Posterior vena cava (tissue), 2 donors: Measurements from ENCODE around the gene SERBP1. TPM values are rescaled to one million over a fixed set of nuclear protein-coding genes. Genes with fewer than 3 reads are reported as not detected.

Experiments used
- DNase-seq: peaks from one replicate; pipeline ENCODE4 v3.0.0-alpha.2; 2020; ENCODE audit warnings: low spot score
- intact Hi-C, 2 donors: fragments of 100-400 bp; cut with DNase I; formaldehyde crosslinking; loops; one replicate each; pipeline versions ENCODE4 v1.14.1 to v1.14.2; 2022 to 2023
- total RNA-seq, 2 donors: library from RNA; stranded (reverse); fragmentation: NEBNext Ultra II Directional; extraction: Animal tissue kit (Norgen Biotek cat#: 25700); gene quantifications; one replicate each; pipeline ENCODE4 v1.2.1, GENCODE V29; 2021
- donor health status: DM: yes; HTN: yes; CAD: no.
- donor health status: DM: yes; HTN: yes; CAD: no.

Gene SERBP1
- total RNA-seq, 2 donors from 2014 or later, result 119 to 139 TPM

DNA sequence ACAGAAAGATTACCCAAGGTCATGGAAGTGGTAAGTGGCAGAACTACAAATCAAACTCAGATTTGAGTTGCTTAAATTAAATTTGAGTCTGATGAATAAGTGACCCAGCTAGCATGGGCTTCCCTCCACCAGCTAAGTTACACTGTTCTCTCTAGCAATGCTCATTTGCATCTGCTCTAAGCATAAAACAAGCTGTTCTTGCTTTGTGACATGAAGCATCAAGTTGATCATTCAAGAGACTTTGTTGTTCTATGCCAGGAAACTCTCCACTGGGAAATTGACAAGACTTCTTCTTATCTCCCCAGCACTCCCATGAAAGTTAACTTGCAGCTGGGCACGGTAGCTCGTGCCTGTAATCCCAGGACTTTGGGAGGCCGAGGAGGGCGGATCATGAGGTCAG lies 49.0 kb downstream of the SERBP1 start:
- intact Hi-C loops, result loop anchor here in 1 of 2 donors (5.0 kb wide), 1 partner anchor 854 kb away; no protein-coding TSS in a partner anchor
- DNase-seq, result no peak

GRCh38 chr1:67377253-67377652 lies 52.9 kb downstream of the SERBP1 start:
- no peak for DNase-seq
- intact Hi-C loops, result loop anchor here in 1 of 2 donors (1.0 kb wide), 1 partner anchor 27 kb away; no protein-coding TSS in a partner anchor

DNA sequence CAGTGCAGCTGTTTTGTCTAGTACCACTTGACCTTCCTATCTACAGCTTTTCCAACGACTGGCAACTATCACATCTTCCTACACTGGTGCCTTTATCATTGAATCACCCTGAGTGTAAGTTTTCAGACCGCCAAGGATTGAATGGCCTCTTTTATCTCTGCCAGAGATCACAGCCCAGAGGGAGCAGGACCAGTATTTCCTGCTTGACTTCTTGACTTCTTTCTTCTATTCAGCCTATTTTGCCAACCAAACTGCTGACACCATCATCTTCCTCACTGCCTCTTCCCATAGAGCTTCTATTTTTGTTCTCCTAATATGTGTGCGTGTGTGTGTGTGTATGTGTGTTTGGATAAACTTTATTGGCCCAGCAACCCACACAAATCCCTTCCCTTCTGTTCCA lies 53.8 kb downstream of the SERBP1 start:
- intact Hi-C loops, result no loop called here

DNA sequence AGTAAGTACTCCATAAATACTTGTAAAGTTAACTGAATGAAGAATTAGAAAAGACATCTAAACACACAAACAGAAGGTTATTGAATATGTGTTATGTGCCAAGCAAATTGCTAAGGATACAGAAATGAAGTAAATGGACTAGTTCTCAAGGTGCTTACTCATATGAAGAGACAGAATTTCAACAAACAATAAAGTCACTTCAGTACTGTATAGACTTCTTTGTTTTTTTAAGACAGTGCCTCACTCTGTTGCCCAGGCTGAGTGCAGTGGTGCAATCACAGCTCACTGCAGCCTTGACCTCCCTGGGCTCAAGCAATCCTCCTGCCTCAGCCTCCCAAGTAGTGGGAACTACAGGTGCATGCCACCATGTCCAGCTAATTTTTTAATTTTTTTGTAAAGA lies 57.3 kb downstream of the SERBP1 start:
- intact Hi-C loops, result no loop called here
- DNase-seq, result no peak

More for the DNA sequence above, 53.8 kb downstream of the SERBP1 start:
- no peak for DNase-seq

DNA sequence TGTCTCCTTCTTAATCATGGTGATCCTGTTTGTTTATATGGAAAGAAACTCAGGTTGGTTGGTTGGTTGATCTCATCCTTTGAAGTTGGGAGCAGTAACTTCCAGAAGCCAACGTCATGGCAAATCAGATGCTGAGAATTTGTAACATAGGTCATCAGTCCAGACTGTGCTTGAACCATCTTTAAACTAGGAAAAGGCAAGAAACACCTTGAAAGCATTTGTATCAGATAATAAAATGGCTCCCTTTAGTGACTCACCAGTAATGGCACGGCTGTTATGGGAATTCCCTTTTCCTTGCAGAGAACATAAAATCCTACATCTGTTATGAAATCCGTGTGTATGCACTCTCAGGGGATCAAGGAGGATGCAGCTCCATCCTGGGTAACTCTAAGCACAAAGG lies 58.1 kb downstream of the SERBP1 start:
- intact Hi-C loops, result no loop called here
- no peak for DNase-seq

- intact Hi-C loops, result no loop called here
- DNase-seq, result no peak
Measured at GRCh38 chr1:67371681-67372080, 58.5 kb downstream of the SERBP1 start.

- intact Hi-C loops, result no loop called here
Measured at GRCh38 chr1:67371043-67371442, 59.2 kb downstream of the SERBP1 start.

DNA sequence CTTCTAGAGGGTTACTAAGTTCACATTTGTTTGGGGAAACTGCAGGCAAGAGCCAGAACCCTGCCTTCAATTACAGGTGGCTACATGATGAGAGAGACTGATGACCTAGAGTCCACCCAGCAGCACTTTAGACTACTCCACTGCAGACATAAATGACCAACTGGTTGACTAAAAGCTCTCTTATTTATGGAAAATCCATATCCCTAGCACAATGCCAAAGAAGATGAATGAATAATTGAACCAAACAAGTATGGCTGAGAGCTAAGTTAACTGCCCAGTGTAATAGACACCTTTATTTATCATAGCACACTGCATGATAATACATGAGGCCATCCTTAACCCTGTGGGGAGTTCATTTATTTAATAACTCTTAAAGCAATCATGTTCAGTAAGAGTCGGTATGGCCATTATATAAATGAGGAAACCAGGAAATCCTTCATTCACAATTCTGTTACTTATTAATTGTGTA lies 62.1 kb downstream of the SERBP1 start:
- intact Hi-C loops, result no loop called here
- no peak for DNase-seq

More at GRCh38 chr1:67371043-67371442, 59.2 kb downstream of the SERBP1 start:
- no peak for DNase-seq

GRCh38 chr1:67367370-67368045 lies 62.7 kb downstream of the SERBP1 start:
- no peak for DNase-seq
- intact Hi-C loops, result no loop called here

- no peak for DNase-seq
- intact Hi-C loops, result no loop called here
Measured at GRCh38 chr1:67361641-67362040, 68.6 kb downstream of the SERBP1 start.

DNA sequence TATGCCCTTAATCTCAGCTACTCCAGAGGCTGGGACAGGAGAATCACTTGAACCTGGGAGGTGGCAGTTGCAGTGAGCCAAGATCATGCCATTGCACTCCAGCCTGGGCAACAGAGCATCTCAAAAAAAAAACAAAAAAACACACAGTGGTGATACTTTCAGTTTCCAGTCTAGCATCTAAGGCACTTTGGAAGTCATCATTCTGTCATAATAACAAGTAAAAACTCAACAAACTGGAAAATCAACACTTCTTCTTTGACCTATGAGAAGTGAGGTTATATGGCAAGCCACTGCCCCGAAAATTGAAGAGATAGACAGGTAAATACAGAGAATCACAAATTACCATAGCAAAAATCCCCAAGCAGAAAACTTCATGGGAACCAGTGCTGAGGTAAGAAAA lies 70.6 kb downstream of the SERBP1 start:
- DNase-seq, result no peak
- intact Hi-C loops, result no loop called here

Other genes with a start within 250 kb of the SERBP1 start
- 1 to 10 TPM; 1.1 to 2.8 TPM for gene IL12RB2, start 122.5 kb downstream of the SERBP1 start, total RNA-seq